Pancreas (tissue), 10 donors: ENCODE measurements around the gene AURKB. TPM values are rescaled to one million over a fixed set of nuclear protein-coding genes. Genes with fewer than 3 reads are reported as not detected.

Source experiments
- ATAC-seq, 4 donors: fragments of 200-7000 bp; cut with Tn5 transposase; one replicate each; pipeline versions ENCODE4 v1.8.0 to v1.9.1; 2020; ENCODE audit warnings: mild to moderate bottlenecking in 4 of 4, moderate library complexity in 4 of 4
- DNase-seq, 6 donors: peaks; one replicate each; pipeline ENCODE4 v3.0.0-alpha.2; 2020
- FAIRE-seq: peaks from 2 replicates; lab custom pipeline; 2012; peaks lifted over from hg19 to GRCh38; lab: Jason Lieb, UNC
- H3K27ac ChIP-seq, 4 donors: fragments of 200-600 bp; sonication (generic); 1 replicate in 3 of 4; 2 replicates in 1 of 4; pipeline versions ENCODE4 v1.5.0 to v1.8.0; 2020
- H3K27me3 ChIP-seq, 4 donors: fragments of 200-600 bp; one replicate each; pipeline ENCODE4 v1.8.0; 2021
- H3K36me3 ChIP-seq, 3 donors: fragments of 200-600 bp; sonication (generic) in 1 of 3; one replicate each; pipeline versions ENCODE4 v1.5.0 to v1.8.0; 2020 to 2021
- H3K4me1 ChIP-seq, 3 donors: fragments of 200-600 bp; one replicate each; pipeline ENCODE4 v1.8.0; 2021
- H3K4me3 ChIP-seq, 4 donors: fragments of 200-600 bp; sonication (generic) in 2 of 4; one replicate each; pipeline versions ENCODE4 v1.5.0 to v1.8.0; 2020 to 2021
- H3K9me3 ChIP-seq, 4 donors: fragments of 200-600 bp; one replicate each; pipeline ENCODE4 v1.8.0; 2021
- WGBS, 2 donors: extraction: QIAGEN DNeasy Blood & Tissue Kit; methylation state at CpG; one replicate each; pipeline ENCODE4 v1.1.7; 2013; 5-methylcytosine and 5-hydroxymethylcytosine counted together
- intact Hi-C, 3 donors: fragments of 100-400 bp; cut with DNase I; formaldehyde crosslinking; loops; one replicate each; pipeline versions ENCODE4 v1.11.1 to v1.14.2; 2022
- polyA plus RNA-seq, 2 donors: library from polyadenylated mRNA; stranded (reverse); fragments of 200-250 nt; gene quantifications; one replicate each; pipeline ENCODE4 v1.2.3, GENCODE V29; 2013
- total RNA-seq, 6 donors: library from RNA; stranded (reverse); fragmentation: NEBNext Ultra II Directional in 4 of 6; extraction: Animal tissue kit (Norgen Biotek cat#: 25700) in 4 of 6; gene quantifications; one replicate each; pipeline versions ENCODE4 v1.2.1 to v1.2.4, GENCODE V29; 2021 to 2023
- TF ChIP-seq, protein P1 (sequence below), 4 donors: fragments of 200-600 bp; sonication (generic) in 3 of 4; IDR thresholded peaks; one replicate each; pipeline versions ENCODE4 v1.5.0 to v1.8.0; 2021; ENCODE audit warnings: antibody characterized with exemption in 4 of 4
- donor health status: healthy with polysubstance abuse.
- donor health status: DM: no; HTN: no; CAD: no; lungs with moderate emphysema.
- donor health status: DM: no; HTN: no; CAD: no.
- donor health status: control.
- donor health status: control.
- donor health status: Bipolar disorder and iron deficiency.
- donor health status: DM: yes; HTN: yes; CAD: no.
- donor health status: DM: no; HTN: no; CAD: no.
- donor health status: DM: no; HTN: no; CAD: no.
- donor health status: DM: yes; HTN: yes; CAD: no.

Gene AURKB
- total and polyA plus RNA-seq, 8 donors, result 0.40 to 2.0 (median 0.72) TPM; not detected in 3

DNA sequence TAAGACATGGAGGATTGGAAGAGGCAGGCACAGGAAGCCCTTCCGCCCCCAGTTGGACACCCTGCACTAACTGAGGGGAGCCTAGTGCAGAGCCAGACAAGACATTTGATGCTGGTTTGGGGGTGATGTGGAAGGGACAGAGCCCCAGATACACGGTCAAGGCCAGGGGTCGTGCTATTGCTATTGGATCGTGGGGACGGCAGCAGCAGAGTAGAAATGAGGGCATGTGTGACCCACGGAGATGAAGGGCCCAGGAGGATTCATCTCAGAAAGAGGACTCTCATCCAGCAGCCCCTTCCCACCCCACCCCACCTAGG, 45.6 kb downstream of the AURKB start:
- WGBS, 2 donors, result 75 to 77% methylated on average over 6 of the region's 6 CpGs
- peak in 2 of 6 donors; percentile 18 to 20 for DNase-seq
- Histone ChIP-seq H3K4me1 (peaks cover 17 to 18% (median 17%) of the 10 kb centered on the region in 3 donors), H3K9me3 (no peaks in the 10 kb centered on the region), H3K27ac (peak overlapping the region in 2 of 4 donors; percentile 98 to 99), H3K36me3 (no peaks in the 10 kb centered on the region), H3K4me3 (no peak overlapping the region), H3K27me3 (no peaks in the 10 kb centered on the region)
- no peak for ATAC-seq
- TF ChIP-seq, protein P1, sequence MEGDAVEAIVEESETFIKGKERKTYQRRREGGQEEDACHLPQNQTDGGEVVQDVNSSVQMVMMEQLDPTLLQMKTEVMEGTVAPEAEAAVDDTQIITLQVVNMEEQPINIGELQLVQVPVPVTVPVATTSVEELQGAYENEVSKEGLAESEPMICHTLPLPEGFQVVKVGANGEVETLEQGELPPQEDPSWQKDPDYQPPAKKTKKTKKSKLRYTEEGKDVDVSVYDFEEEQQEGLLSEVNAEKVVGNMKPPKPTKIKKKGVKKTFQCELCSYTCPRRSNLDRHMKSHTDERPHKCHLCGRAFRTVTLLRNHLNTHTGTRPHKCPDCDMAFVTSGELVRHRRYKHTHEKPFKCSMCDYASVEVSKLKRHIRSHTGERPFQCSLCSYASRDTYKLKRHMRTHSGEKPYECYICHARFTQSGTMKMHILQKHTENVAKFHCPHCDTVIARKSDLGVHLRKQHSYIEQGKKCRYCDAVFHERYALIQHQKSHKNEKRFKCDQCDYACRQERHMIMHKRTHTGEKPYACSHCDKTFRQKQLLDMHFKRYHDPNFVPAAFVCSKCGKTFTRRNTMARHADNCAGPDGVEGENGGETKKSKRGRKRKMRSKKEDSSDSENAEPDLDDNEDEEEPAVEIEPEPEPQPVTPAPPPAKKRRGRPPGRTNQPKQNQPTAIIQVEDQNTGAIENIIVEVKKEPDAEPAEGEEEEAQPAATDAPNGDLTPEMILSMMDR (IDR thresholded peaks at IDR 0.05), result no peak
- intact Hi-C loops, result loop anchor here in 1 of 3 donors (5.0 kb wide), 1 partner anchor 37 kb away; no protein-coding TSS in a partner anchor
- FAIRE-seq, result no peak

GRCh38 chr17:8163978-8164814, 46.2 kb downstream of the AURKB start:
- no peaks in the 10 kb centered on the region for H3K36me3 ChIP-seq
- TF ChIP-seq, protein P1 (IDR thresholded peaks at IDR 0.05), result no peak
- H3K27me3 ChIP-seq, result no peaks in the 10 kb centered on the region
- FAIRE-seq, result no peak
- peak; percentile 23 to 61 (median 52) for ATAC-seq
- peak overlapping the region; percentile 82 to 99 (median 96) for H3K27ac ChIP-seq
- no peaks in the 10 kb centered on the region for H3K9me3 ChIP-seq
- intact Hi-C loops, result loop anchor here in 1 of 3 donors (5.0 kb wide), 1 partner anchor 37 kb away; no protein-coding TSS in a partner anchor
- 10 to 16% methylated on average over 12 to 13 of the region's 13 CpGs for WGBS, 2 donors
- peaks cover 17 to 18% (median 17%) of the 10 kb centered on the region in 3 donors for H3K4me1 ChIP-seq
- H3K4me3 ChIP-seq, result no peak overlapping the region
- peak; percentile 58 to 77 (median 65) for DNase-seq

GRCh38 chr17:8162997-8163977, 47.1 kb downstream of the AURKB start:
- H3K9me3 ChIP-seq, result no peaks in the 10 kb centered on the region
- H3K4me3 ChIP-seq, result peak overlapping the region in 3 of 4 donors; percentile 99 to 100 (median 99)
- H3K4me1 ChIP-seq, result peaks cover 17 to 24% (median 17%) of the 10 kb centered on the region in 3 donors
- intact Hi-C loops, result loop anchor here in 1 of 3 donors (5.0 kb wide), 1 partner anchor 36 kb away; no protein-coding TSS in a partner anchor
- FAIRE-seq (no peak), DNase-seq (peak in 4 of 6 donors; percentile 49 to 81 (median 56)), ATAC-seq (peak in 3 of 4 donors; percentile 8 to 28 (median 22))
- peak overlapping the region; percentile 82 to 99 (median 96) for H3K27ac ChIP-seq
- TF ChIP-seq, protein P1 (IDR thresholded peaks at IDR 0.05), result no peak
- H3K36me3 ChIP-seq, result no peaks in the 10 kb centered on the region
- H3K27me3 ChIP-seq, result no peaks in the 10 kb centered on the region
- 11 to 23% methylated on average over 26 to 55 of the region's 55 CpGs for WGBS, 2 donors

DNA sequence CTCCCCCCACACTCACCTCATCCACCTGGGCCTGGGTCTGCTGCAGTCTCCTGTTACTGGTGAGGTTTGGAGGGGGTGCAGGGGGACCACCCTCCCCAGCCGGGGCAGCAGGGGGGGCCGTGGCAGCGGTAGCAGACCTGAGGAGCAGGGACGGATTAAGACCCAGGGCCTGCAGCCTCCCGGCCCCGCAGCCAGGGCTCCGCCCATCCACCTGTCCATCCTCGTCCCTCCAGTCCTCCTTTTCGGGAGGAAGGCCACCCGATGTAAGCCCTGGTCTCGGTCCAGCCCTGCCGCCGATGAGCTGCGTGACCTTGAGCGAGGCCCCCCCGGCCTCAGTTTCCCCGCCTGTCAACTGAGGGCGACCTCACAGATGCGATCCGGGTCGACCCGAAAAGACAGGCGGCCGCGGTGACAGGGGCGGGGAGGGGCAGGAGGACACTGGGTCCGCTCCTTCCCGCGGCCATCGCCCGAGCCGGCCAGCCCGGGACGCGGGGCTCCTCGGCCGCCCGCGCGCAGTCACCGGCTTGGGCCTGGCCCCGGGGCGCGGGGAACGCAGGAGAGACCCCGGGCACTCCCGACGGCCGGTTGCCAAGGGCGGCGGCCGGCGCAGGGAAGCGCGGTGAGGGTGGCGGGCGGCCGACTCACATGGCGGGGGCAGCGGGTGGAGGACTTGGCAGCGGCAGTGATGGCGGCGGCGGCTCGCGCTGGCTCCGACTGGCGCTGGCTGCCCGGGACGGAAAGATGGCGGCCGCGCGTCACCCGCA, 48.0 kb downstream of the AURKB start, which contains the start of gene VAMP2:
Gene VAMP2 (minus strand): TSS at position 716 of the 764 bp plus-strand sequence. CDS start 69 bp downstream, at position 647.
- H3K4me1 ChIP-seq, result peaks cover 17 to 25% (median 17%) of the 10 kb centered on the region in 3 donors
- intact Hi-C loops, result loop anchor here in 1 of 3 donors (5.0 kb wide), 1 partner anchor 35 kb away; no protein-coding TSS in a partner anchor
- H3K36me3 ChIP-seq, result no peaks in the 10 kb centered on the region
- TF ChIP-seq, protein P1 (IDR thresholded peaks at IDR 0.05), result no peak
- FAIRE-seq, result no peak
- no peaks in the 10 kb centered on the region for H3K9me3 ChIP-seq
- no peaks in the 10 kb centered on the region for H3K27me3 ChIP-seq
- peak; percentile 62 to 81 (median 62) for ATAC-seq
- peak within 1 kb of the TSS; percentile 82 to 99 (median 96) for H3K27ac ChIP-seq
- DNase-seq, result peak; percentile 71 to 94 (median 84)
- 0 to 1% methylated on average over 60 to 75 of the region's 75 CpGs for WGBS, 2 donors
- peak within 1 kb of the TSS; percentile 68 to 100 (median 99) for H3K4me3 ChIP-seq
